ENCODE data around the gene NAP1L4. TPM values are rescaled to one million over a fixed set of nuclear protein-coding genes. Genes with fewer than 3 reads are reported as not detected.

The NAP1L4 gene
- total RNA-seq, 2 donors from 2014 or later: 45.9 to 57.7 TPM

DNA sequence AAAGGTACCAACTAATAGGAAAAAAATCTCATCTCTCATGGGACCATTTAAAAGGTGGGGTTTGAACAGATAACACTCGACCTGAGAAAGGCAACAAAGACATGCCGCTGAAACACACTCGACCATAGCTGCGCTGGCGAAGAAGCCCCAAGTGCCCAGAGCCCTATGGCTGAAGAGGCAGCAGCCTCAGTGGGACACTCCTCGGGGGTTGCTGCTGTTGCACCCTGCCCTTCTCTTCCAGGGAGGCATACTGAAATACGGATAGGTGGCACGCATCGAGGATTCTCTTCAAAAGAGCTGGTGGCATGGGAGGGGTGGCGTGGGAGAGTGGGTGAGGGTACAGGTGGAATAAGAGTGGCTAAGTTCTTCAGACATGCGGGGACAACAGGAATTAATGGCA lies 44.4 kb downstream of the NAP1L4 start:
- DNase-seq: no peak
- Histone ChIP-seq H3K27ac (no peak overlapping the region), H3K9me3 (no peaks in the 10 kb centered on the region), H3K4me3 (no peak overlapping the region), H3K36me3 (replicated peaks in 1 of 2; ENCODE audit: insufficient read depth in 1 of 2, low read depth in 2 of 2) (peaks cover 0 to 14% of the 10 kb centered on the region in 2 donors), H3K4me1 (peaks cover 27% of the 10 kb centered on the region), H3K27me3 (no peaks in the 10 kb centered on the region)
- 89 to 90% methylated on average over 11 of the region's 11 CpGs for WGBS, 2 donors
- ATAC-seq: no peak
- intact Hi-C loops (cut with DNase I): no loop called here
- TF ChIP-seq, protein P1, sequence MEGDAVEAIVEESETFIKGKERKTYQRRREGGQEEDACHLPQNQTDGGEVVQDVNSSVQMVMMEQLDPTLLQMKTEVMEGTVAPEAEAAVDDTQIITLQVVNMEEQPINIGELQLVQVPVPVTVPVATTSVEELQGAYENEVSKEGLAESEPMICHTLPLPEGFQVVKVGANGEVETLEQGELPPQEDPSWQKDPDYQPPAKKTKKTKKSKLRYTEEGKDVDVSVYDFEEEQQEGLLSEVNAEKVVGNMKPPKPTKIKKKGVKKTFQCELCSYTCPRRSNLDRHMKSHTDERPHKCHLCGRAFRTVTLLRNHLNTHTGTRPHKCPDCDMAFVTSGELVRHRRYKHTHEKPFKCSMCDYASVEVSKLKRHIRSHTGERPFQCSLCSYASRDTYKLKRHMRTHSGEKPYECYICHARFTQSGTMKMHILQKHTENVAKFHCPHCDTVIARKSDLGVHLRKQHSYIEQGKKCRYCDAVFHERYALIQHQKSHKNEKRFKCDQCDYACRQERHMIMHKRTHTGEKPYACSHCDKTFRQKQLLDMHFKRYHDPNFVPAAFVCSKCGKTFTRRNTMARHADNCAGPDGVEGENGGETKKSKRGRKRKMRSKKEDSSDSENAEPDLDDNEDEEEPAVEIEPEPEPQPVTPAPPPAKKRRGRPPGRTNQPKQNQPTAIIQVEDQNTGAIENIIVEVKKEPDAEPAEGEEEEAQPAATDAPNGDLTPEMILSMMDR (IDR thresholded peaks at IDR 0.05): no peak
- TF ChIP-seq POLR2A (IDR thresholded peaks at IDR 0.05): no peak

DNA sequence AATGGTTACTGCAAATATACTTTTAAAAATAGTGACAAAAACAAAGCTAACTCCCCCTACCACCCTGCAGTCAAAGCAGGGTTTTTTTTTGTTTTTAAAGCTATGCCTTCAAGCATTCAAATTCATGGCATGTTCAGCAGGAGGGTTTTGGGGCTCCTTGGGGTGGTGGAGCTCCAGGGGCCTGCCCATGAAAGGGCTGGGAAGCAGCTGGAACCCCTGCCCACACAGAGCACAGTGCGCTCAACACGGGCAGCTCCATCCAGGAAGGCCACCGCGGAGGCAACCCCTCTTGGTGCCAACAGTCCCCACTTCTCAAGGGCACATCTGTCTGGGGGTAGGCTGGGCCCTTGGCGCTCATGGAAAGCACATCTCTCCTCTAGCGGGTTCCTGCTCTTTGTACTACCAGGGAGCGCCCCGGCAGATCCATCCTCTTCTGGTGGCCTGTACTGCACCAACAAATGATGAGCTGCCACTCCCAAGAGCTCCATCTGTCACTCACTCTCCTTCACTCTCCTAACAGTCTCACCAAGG lies 46.3 kb downstream of the NAP1L4 start:
- no peaks in the 10 kb centered on the region for H3K27me3 ChIP-seq
- no peaks in the 10 kb centered on the region for H3K9me3 ChIP-seq
- peaks cover 0 to under 1% of the 10 kb centered on the region in 2 donors for H3K36me3 ChIP-seq (replicated peaks in 1 of 2; ENCODE audit: insufficient read depth in 1 of 2, low read depth in 2 of 2)
- H3K27ac ChIP-seq: peak overlapping the region in 2 of 4 donors; percentile 41 to 69
- DNase-seq (no peak), ATAC-seq (no peak)
- H3K4me3 ChIP-seq: no peak overlapping the region
- intact Hi-C loops (cut with DNase I): no loop called here
- peaks cover 35% of the 10 kb centered on the region for H3K4me1 ChIP-seq
- 72 to 84% methylated on average over 4 to 8 of the region's 8 CpGs for WGBS, 2 donors
- TF ChIP-seq, protein P1 (IDR thresholded peaks at IDR 0.05): no peak

DNA sequence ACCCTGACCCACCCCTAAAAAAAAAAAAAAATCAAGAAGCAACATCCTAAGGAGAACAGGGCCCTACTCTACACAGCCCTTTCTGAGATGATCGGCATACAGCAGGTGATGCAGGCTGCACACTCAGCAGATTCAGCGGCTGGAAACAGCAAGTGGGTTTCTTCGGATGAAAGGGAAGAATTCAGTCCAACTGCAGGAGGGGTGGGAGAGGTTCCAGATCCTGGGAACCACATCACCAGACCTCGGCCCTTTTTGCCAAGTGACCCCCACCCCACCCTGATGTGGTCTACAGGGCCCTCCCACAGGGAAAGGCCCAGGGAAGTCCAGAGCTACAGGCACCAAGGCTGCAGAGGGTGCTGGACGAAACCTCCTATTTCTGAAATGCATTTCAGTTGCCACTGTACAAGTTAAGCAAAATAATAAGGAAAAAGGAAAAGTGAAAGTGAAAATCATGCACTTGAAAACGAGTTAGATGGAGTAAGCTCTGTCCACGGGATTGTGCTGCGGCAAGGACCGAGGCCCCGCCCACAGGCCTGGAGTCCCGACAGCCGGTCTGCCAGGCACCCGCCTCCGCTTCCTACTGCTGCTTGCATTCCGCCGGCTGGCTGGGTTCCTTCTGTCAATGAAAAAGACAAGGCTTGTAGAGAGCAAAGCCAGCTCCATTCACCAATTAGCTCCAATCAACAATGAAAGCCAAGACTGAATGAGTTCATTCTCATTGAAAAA lies 46.9 kb downstream of the NAP1L4 start:
- peak; percentile 72 for ATAC-seq
- no peaks in the 10 kb centered on the region for H3K27me3 ChIP-seq
- no peaks in the 10 kb centered on the region for H3K36me3 ChIP-seq (replicated peaks in 1 of 2; ENCODE audit: insufficient read depth in 1 of 2, low read depth in 2 of 2)
- intact Hi-C loops (cut with DNase I): no loop called here
- TF ChIP-seq, protein P1 (IDR thresholded peaks at IDR 0.05): no peak
- TF ChIP-seq POLR2A (IDR thresholded peaks at IDR 0.05): no peak
- H3K27ac ChIP-seq: peak overlapping the region in 2 of 4 donors; percentile 41 to 69
- no peak overlapping the region for H3K4me3 ChIP-seq
- WGBS, 2 donors: 23 to 40% methylated on average over 16 of the region's 16 CpGs
- peaks cover 41% of the 10 kb centered on the region for H3K4me1 ChIP-seq
- DNase-seq: peak; percentile 75 to 91 (median 87)
- no peaks in the 10 kb centered on the region for H3K9me3 ChIP-seq

DNA sequence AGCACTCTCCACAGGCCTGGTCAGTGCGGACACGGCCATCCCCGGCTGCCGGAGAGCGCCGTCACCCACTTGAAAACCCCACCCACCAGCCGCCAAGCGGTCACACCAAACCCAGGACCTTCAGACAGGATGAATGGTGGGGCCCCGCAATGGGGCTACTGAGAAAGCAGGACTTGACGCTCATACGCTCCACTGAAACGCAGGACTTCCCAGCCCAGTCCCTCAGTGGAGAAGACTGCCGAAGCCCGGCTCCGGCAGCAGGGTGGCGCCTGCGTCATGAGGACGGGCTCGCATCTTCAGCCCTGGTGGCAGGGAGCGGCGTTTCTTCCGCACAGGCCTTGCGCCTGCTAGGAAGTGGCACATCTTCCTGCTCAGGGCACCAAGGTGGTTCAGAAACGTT lies 47.6 kb downstream of the NAP1L4 start:
- intact Hi-C loops (cut with DNase I): no loop called here
- ATAC-seq: no peak
- no peak overlapping the region for H3K4me3 ChIP-seq
- TF ChIP-seq, protein P1 (IDR thresholded peaks at IDR 0.05): no peak
- no peak for TF ChIP-seq POLR2A (IDR thresholded peaks at IDR 0.05)
- peaks cover 44% of the 10 kb centered on the region for H3K4me1 ChIP-seq
- no peaks in the 10 kb centered on the region for H3K9me3 ChIP-seq
- H3K27me3 ChIP-seq: no peaks in the 10 kb centered on the region
- H3K36me3 ChIP-seq (replicated peaks in 1 of 2; ENCODE audit: insufficient read depth in 1 of 2, low read depth in 2 of 2): no peaks in the 10 kb centered on the region
- WGBS, 2 donors: 83 to 94% methylated on average over 23 of the region's 24 CpGs
- peak overlapping the region in 1 of 4 donors; percentile 69 for H3K27ac ChIP-seq
- no peak for DNase-seq
